GM12878 (cell line): Measurements from ENCODE around the gene CSAD. TPM values are rescaled to one million over a fixed set of nuclear protein-coding genes. Genes with fewer than 3 reads are reported as not detected.

ENCODE experiments used
- BCL3 ChIP-seq: IDR thresholded peaks from 2 replicates; pipeline ENCODE4 v1.6.1; 2011; ENCODE audit warnings: borderline replicate concordance, low read depth, mild to moderate bottlenecking, moderate library complexity, low read length; ENCODE audit not compliant: insufficient read depth, poor library complexity, severe bottlenecking
- CREM ChIP-seq: IDR thresholded peaks from 2 replicates; pipeline ENCODE4 v1.6.1; 2014; ENCODE audit warnings: antibody characterized with exemption, low read depth
- CUX1 ChIP-seq: IDR thresholded peaks from 2 replicates; pipeline ENCODE4 v1.6.1; 2012; ENCODE audit warnings: improper control_type of control experiment, low read depth, low read length; ENCODE audit not compliant: insufficient replicate concordance
- ELK1 ChIP-seq: IDR thresholded peaks from 2 replicates; pipeline ENCODE4 v1.6.1; 2012; ENCODE audit warnings: low read depth, low read length, improper control_type of control experiment
- KAT2A ChIP-seq: conservative IDR thresholded peaks from 2 replicates; pipeline ENCODE4 v1.6.1; 2011; ENCODE audit warnings: low read depth, low read length; ENCODE audit not compliant: control insufficient read depth
- MEF2B ChIP-seq: fragments of 450-650 bp; IDR thresholded peaks from 2 replicates; pipeline ENCODE4 v1.6.1; 2018; ENCODE audit warnings: mild to moderate bottlenecking, moderate library complexity; ENCODE audit not compliant: partially characterized antibody, poor library complexity, severe bottlenecking
- NFIC ChIP-seq: IDR thresholded peaks from 2 replicates; pipeline ENCODE4 v1.6.1; 2012; ENCODE audit warnings: low read depth, mild to moderate bottlenecking, inconsistent platforms, low read length, moderate library complexity
- NFYA ChIP-seq: IDR thresholded peaks from 2 replicates; pipeline ENCODE4 v1.6.1; 2011; ENCODE audit warnings: low read depth, mild to moderate bottlenecking, low read length, improper control_type of control experiment, borderline replicate concordance
- NR2C2 ChIP-seq: IDR thresholded peaks from 2 replicates; pipeline ENCODE4 v1.6.1; 2011; ENCODE audit warnings: borderline replicate concordance, low read depth; ENCODE audit not compliant: control insufficient read depth, insufficient read length
- PAX5 ChIP-seq: IDR thresholded peaks from 2 replicates; pipeline ENCODE4 v1.6.1; 2011; ENCODE audit warnings: low read depth, low read length, borderline replicate concordance
- PBX3 ChIP-seq: IDR thresholded peaks from 2 replicates; pipeline ENCODE4 v1.6.1; 2011; ENCODE audit warnings: mild to moderate bottlenecking, low read depth, low read length, moderate library complexity; ENCODE audit not compliant: insufficient replicate concordance
- STAT1 ChIP-seq: fragments of 450-650 bp; conservative IDR thresholded peaks from 2 replicates; pipeline ENCODE4 v1.6.1; 2014; ENCODE audit warnings: antibody characterized with exemption, mild to moderate bottlenecking
- TCF7 ChIP-seq: IDR thresholded peaks from 2 replicates; pipeline ENCODE4 v1.6.1; 2014; ENCODE audit warnings: antibody characterized with exemption, borderline replicate concordance
- USF1 ChIP-seq: IDR thresholded peaks from 2 replicates; pipeline ENCODE4 v1.6.1; 2011; ENCODE audit warnings: borderline replicate concordance, low read depth, mild to moderate bottlenecking, moderate library complexity, mixed read lengths, low read length; ENCODE audit not compliant: insufficient read depth; ENCODE audit errors: extremely low read length
- USF2 ChIP-seq: IDR thresholded peaks from 2 replicates; pipeline ENCODE4 v1.6.1; 2011; ENCODE audit warnings: low read depth, low read length, improper control_type of control experiment, borderline replicate concordance
- ZNF217 ChIP-seq: fragments of 450-650 bp; IDR thresholded peaks from 2 replicates; pipeline ENCODE4 v1.6.1; 2017; ENCODE audit warnings: antibody characterized with exemption, mild to moderate bottlenecking
- ZNF24 ChIP-seq: fragments of 450-650 bp; IDR thresholded peaks from 2 replicates; pipeline ENCODE4 v1.6.1; 2017; ENCODE audit warnings: antibody characterized with exemption, mild to moderate bottlenecking
- ZNF384 ChIP-seq: IDR thresholded peaks from 2 replicates; pipeline ENCODE4 v1.6.1; 2012; ENCODE audit warnings: low read depth, mild to moderate bottlenecking, low read length, improper control_type of control experiment, borderline replicate concordance
- polyA plus RNA-seq, 11 experiments: library from polyadenylated mRNA; depleted of rRNA in 4 of 11; unstranded in 6 of 11; stranded (reverse) in 5 of 11; fragments of >200 nt; fragmentation: Nextera tagmentation in 4 of 11; fragmentation: Illumina TruSeq in 1 of 11; extraction: Ambion mirVana in 4 of 11; extraction: Trizol in 1 of 11; gene quantifications; 1 replicate in 1 of 11; 2 replicates in 10 of 11; pipeline versions ENCODE4 v1.2.1 to v1.2.3, GENCODE V29; 2011 to 2016; ENCODE audit warnings: inconsistent platforms in 2 of 11, missing spikeins in 2 of 11, low read depth in 1 of 11
- total RNA-seq, 4 experiments: library from RNA; depleted of rRNA in 3 of 4; stranded (reverse); fragments of >200 nt in 3 of 4; fragmentation: Illumina TruSeq in 1 of 4; extraction: Trizol in 1 of 4; gene quantifications; 2 replicates each; pipeline versions ENCODE4 v1.2.1 to v1.2.3, GENCODE V29; 2013 to 2021

The CSAD gene
- total and polyA plus RNA-seq, 10 of the 15 experiments (the other 5 are each of a cell fraction or from before 2014, with no cell fraction given), result 1.1 to 20.4 (median 6.2) TPM

- TF ChIP-seq CUX1, result no peak
- TF ChIP-seq PAX5, result peak; percentile 90
- TF ChIP-seq ZNF384, result no peak
- no peak for TF ChIP-seq ZNF24
- TF ChIP-seq MEF2B, result peak; percentile 67
- TF ChIP-seq KAT2A, result no peak
- no peak; the same call in 1 of the 2 replicates for TF ChIP-seq USF2
- no peak for TF ChIP-seq USF1
- TF ChIP-seq CREM, result peak; percentile 82; the same call in 1 of the 2 replicates
- TF ChIP-seq ZNF217, result no peak
- TF ChIP-seq PBX3, result no peak
- TF ChIP-seq NFIC, result peak; percentile 80
- TF ChIP-seq BCL3, result peak; percentile 69
- TF ChIP-seq ELK1, result no peak
- no peak for TF ChIP-seq NFYA
- no peak for TF ChIP-seq TCF7
- TF ChIP-seq STAT1, result no peak
- no peak for TF ChIP-seq NR2C2
These were observed 25.2 kb upstream of the CSAD start (continued) for GRCh38 chr12:53205747-53206419.
